ENCODE measurements around the gene LRP8.
A peak's percentile ranks its signal among the peaks of the same experiment; 100 is the strongest.

LRP8 gene

DNA sequence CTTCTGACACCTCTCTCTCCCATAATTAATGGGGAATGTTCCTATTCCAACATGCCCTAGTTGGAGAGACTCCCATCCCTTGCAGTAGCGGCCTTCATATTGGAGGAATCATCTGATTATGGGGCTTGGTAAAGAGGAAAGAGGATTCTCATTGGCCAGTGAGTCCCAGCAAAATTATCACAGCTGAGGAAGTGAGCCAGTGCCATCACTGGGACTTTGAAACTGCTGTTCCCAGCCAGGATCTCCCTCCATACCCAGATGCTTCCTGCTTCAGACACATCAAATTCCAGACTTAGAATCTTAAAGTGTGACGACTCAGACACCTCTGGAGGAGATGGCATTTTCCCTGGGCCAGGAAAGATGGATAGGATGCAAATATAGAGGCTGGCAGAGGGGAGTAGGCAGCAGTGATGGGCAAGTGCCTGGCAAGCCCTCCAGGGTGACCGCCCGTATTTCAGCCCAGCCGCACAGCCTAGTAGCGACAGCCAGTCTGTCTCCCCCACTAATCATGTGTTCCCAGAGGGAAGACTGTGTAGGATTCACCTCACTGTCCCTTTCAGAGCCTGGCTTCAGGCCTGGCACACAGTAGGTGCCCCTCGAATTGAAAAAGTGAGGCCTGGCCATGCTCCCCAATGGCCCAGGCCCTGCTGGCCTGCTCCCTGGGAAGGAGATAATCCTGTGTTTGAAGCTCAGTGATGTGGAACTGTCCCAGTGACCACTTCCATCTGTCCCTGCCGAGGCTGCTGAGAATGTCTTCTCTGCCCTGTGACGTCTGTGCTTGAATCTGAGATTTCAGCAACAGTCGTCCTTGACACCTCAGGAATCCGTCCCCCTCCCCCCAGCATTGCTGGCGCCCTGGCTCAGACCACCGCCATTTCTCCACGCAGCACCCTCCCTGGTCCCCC is 48.3 kb downstream of the LRP8 start:
- no peak for DNase-seq

DNA sequence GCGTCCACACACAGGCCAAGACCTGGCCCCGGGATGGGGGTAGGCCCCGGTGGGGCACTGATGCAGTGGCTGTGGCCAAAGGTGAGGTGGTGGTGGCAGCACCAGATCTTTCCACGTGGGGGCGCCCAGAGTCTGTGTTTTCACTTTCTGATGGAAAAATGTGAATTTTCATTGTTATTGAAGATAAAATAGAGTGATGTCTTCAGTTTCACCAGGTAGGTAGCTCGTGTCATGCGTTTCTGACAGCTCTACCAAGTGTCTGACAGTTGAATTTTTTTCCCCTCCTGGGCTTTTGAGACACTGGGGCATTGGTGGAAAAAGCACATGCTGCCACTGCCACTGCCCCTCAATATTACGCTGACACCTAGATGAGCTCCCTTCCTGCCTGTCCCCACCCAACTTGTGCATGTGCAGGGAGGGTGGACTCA is 49.6 kb downstream of the LRP8 start:
- no peak for DNase-seq

DNA sequence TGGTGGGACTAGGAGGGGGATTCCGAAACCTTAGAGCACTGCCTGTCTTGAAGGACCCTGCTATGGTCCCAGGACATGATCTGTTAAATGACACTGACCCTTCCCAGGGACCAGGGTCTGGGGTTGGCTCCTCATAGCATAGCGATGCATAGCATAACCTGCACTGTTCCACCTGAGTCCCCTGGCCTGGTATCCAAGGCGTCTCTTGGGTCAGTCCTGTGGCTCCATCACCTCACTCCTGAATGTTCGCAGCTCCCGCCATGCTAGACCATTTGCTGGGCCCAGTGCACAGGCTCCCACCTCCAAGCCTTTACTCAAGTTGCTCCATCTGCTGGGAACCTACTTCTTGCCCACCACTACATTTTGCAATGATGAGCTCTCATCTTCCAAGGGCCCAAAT is 50.5 kb downstream of the LRP8 start:
- DNase-seq, result no peak

DNA sequence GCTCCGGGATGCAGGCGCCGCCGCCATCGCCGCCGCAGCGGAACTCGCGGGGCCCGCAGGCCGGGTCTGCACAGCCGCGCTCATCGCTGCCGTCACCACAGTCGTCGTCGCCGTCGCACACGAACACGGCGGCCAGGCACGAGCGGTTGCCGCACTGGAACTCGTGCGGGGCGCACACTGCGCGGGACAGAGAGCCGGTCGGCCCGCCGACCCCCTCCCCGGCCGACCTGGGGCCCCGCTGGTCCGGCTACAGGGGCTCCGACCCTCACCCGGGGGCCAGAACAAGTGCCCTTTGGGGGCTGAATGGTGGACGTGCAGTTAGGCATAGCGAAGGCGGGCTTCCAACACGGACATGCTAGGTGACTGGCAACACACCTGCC is 51.0 kb downstream of the LRP8 start:
- DNase-seq, result no peak

DNA sequence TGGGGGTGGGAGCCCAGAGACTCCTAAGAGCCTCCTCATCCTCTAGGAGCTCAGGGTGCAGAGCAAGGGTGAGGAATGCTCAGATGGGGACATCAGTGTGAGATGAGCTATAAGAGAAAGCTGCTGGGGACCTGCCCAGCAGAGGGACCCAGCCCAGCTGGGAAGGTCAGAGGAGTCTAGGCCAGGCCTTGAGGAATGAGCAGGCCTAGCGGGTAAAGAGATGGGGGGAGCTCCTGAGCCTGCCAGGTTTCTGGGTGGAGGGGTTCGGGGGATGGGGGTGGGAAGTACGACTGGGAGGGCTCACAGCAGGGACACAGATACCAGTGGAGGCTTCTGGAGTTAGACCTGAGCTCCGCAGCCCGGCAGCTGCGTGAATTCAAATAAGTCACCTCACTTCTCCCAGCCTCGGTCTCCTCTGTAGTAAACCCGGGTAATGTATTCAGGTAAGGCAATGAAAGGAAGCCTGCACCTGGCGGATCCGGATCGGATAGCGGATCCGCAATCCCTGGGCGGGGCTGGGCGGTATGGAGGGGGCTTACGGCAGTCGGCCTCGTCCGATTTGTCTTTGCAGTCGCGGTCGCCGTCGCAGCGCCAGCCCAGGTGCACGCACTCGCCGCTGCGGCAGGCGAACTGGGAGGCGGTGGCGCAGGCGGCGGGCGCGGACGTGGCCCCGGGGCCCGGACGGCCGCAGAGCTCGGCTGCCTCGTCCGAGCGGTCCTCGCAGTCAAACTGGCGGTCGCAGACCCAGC is 51.5 kb downstream of the LRP8 start:
- DNase-seq, result no peak

DNA sequence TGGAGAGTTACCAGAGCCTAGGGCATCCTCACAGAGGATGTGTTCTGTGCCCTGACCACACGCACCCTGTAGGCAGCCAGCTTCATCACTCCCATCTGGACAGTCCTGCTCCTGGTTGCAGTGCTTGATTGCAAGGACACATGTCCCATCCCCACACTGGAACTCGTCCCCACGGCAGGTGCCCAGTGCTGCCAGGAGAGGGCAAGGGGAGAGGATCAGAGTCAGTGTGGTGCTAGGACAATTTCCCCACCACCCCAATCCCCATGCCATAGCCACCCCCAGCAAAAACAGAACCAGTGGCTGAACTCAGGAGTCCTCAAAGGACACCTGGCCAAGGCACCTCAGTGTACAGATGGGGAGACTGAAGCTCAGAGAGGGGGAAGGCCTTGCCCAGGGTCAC is 52.3 kb downstream of the LRP8 start:
- no peak for DNase-seq

DNA sequence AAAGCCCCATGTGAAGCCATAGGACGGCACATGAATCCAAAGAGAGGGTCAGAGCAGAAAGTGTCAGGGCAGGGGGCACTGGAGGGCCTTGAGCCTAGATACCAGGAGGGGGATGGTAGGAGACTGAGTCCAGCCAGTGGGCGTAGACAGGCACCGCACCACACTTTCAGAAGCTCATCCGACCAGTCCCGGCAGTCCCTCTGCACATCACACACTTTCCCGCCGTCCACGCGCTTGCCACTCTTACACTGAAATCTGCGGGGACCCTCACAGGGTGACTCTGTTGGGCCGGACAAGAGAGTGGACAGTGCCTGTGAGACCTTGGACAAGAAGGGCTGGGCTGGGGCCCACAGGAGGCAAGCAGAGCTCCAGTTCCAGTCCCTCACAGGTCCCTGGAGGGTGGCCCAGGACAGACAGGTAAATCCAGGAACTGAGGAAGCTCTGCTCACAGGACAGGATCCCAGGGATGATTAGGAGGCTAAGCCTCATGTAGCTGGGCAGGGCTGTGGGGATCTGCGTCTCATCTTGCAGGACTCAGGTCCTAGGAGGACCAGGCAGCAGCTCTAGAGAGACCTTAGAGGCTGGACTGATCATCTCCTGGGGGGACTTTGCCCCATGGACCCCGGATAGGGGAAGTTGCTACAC is 53.2 kb downstream of the LRP8 start:
- DNase-seq, result no peak

DNA sequence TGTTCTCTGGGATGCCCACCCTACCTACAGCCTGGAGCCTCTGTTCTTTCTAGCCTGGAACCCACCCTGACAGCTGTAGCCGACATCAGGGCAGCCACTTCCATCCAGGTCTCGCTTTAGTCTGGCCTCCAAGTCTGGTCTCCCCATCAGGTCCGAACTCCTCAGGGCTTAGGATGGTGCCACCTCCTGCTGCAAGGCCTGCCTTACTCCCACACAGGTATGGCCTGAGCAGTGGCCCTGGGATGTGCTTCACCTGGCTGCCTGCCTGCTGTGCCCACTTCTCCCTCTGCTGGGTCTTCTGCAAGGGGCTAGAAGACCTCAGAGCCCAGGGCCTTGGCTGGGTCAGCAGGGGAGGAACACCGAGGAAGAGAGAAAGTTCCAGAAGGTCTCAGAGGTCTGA is 53.8 kb downstream of the LRP8 start:
- DNase-seq, result no peak

DNA sequence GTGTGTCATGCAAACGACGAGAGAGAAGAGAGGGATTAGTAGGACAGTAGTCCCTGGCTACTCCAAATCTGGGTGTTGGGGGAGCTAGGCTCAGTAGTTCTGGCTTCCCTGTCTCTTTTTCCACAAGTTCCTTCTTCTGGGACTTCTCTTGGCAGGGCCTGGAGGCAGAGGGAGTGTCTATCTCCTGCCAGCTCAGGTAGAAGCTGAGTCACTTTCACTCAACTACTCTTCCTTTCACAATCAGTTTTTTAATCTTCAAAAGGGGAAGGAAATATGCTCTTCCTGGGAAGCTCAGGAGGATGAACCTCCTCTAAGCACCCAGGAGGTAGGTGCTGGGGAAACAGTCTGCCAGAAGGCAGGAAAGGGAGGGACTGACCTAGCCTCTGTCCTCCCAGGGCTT is 54.3 kb downstream of the LRP8 start:
- DNase-seq, result no peak

DNA sequence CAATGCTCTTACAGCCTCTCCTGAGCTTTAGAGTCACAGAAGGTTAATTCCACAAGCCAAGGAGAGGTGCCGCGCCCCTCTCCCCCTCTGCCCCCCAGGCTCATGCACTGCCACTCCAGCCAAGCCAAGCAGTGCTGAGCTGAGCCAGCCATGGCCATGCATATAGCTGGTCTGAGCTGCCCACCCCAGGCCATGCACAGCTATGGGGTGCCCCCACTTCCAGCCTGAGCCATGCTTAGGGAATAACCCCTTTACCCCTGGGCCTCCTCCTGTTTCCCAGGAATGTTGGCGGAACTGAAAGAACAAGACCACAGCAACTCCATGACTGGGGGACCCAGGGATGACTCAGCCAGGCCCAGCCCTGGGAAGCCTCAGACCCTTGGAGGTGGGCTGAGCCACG is 55.5 kb downstream of the LRP8 start:
- DNase-seq, result no peak

DNA sequence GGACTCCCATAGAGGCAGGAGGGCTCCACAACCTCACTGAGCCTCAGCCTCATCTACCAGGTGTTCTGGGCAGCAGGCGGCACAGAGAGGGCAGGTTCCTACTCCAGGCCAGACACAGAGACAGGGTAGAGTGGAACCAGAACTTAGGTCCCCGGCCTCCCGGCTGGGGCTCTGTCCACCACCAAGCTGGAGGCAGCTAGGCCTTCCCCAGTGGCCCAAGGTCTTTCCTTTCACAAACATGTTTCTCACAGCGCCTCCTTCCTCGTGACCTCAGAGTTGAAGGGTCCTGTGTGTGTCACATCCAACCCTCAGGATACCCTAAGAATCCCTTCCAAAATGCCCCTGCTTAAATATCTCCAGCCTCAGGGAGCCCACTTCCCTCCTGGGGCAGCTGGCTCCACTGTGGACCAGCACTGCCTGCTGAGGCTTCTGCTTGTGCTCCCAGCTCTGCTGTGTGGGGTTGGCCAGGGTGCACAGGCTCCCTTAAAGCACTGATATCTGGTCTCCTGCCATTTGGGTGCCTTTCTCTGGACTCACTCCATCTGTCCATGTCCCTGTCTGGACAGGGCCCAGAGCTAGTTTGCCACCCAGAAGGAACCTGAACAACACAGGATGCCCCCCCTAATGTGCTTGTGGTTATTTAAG is 56.3 kb downstream of the LRP8 start:
- DNase-seq, result no peak

DNA sequence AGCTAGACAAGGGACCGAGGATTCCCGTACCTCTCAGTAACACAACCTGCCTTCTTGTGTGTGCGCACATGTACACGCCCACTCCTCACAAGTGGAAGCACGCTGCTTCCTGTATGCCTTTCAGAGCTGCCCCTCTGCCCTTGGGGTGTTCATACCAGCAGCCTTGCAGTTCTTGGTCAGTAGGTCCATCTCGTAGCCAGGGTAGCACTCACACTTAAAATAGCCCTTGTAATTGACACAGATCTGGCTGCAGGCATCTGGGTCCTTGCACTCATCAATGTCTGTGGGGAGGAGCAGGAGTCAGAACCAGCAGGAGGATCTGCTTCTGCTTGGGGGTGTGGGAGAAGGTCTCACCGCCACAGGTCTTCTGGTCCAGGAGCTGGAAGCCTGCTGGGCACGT is 57.0 kb downstream of the LRP8 start:
- no peak for DNase-seq

DNA sequence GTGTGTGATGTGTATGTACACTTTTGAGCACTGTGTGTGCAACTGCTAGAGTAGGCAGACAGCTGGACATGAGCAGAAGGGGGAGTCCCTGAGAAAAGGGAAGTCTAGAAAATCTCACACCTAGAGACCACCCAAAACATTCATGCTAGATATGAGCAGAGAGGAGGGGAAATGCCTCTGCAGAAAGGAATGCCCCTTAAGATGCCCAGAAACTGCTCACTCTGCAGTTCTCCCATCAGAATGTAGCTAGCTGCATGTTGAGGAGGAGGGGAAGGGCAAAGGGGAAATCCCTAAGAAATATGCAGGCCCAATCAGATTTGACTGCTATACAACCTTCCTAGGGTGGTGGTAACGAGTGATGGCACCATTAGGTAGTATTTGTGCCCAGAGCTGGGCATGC is 57.8 kb downstream of the LRP8 start:
- DNase-seq, result no peak

DNA sequence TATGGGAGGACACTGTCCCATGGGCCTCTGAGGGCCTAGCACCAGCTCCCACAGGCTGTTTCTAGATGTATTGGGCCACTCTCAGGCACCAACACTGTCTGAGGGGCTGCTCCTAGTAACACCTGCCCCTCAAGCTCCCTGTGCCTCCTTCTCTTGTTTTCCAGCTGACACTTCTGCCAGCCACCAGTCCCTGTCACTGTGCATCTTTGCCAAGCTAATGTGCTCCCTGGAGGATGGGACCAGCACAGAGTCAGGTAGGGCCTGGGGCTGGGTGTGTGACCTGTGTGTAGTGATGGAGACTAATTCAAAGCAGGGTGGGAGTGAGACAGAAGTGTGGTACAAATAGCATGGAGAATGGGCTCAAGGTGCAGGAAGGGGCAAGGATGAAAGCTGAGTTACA is 60.1 kb downstream of the LRP8 start:
- no peak for DNase-seq

DNA sequence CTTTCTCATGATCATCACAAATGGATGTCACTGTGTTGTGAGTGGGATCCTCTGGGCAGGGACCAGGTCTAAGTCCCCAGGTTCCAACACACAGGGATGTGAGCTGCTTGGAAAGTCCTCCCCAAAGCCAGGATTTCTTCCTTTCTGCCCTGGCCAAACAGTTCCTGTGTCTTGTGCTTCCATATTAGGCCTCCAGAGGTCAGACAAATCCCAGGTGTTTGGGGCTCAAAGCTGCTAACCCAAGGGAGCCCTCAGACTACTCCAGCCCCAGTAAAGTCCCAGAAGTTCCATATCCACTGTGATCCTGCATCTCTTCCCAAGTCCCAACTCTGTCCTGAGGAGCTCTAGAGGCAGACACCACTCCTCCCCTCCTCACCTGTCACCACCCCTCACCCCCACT is 61.8 kb downstream of the LRP8 start:
- peak; percentile 8 for DNase-seq

DNA sequence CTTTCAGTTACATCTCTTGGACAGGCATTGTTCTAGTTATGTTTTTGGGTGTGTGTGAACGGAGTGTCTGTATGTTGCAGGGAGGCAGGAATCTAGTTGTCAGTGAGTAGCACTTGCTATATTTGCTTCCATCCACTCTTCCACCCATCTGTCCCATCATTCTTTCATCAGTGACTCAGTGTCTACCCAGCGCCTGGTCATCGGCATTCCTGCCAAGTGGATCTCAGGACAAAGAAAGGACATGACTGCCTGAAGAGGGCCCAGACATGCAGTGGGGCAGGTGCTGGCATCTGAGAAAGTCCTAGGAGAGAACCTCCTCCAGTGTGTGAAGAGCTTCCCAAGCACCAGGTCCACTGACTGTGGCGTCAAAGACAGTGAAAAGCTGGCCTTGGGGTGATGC is 62.3 kb downstream of the LRP8 start:
- no peak for DNase-seq

DNA sequence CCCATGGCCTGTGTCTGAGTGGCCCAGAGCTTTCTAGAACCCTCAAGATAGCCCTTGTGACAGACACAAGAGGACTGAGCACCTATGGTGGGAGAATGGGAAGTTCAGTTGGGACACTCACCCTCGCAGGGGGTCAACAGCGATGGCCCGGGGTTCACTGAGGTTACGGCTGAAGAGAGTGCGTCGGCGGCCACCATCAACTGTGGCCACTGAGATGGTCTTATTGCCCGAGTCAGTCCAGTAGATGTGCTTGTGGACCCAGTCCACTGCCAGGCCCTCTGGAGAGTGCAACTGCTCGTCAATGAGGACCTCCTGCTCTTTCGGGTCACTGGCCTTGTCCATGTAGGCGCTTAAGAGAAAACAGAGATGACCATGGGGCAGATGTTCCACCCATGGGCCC is 63.8 kb downstream of the LRP8 start:
- DNase-seq, result no peak

DNA sequence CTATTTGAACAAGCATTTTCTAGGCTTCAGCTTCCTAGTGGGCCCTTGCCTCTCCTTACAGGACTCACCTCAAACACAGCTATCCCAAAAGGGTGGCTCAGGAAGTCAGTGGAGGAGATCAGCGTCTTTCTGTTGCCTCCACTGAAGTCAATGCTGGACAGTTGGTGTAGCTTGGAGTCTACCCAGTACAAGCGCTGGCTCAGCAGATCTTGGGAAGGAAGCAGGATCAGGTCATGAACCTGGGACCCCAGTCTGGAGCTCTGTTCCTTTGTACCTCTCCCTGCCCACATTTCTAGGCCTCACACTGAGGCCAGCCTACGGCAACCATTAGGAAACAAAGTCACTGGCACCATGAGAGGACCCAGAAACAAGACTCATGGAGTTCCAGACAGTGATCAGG is 65.9 kb downstream of the LRP8 start:
- DNase-seq, result no peak

DNA sequence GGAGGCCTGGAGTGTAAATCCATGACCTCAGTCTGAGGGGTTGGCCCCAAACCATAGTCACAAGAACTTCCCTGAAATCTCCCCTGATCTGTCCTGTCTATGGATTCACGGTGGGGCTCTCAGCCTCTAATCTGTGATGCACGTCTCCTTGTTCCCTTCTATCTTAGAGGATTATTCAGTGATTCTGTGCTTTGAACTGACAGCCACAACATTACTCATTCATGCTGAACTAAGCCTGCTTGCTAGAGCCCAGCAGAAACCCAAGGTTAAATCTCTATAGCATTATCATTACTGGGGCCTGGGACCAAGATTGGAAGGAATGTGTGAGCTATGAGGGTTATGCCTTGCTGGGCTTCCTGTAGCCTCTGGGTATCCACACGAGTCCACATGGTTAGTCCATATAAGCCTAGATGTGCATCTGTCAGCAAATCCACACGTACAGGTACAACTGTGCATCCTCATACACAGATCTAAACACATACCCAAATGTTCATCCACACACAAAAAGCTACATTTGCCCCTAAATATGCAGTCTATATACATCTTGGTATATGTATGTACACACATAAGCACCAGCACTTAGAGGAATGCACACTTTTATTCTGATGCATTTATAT is 67.1 kb downstream of the LRP8 start:
- no peak for DNase-seq

DNA sequence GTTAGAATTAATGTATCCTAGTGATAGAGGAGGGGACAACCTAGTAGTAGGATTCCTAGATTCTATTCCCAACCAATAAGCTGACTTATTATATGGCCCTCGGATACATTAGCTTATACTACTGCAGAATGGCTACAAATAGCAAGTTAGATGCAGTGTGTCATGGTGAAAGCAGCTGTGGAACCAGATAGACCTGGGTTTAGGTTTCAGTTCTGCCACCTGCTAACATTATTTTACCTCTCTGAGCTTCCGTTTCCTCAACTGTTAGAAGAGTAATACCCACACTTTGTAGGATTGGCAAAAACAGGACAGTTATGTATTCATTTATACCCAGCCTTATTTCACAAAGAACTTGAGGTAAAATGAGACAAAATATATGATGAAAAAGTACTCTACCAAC is 67.9 kb downstream of the LRP8 start:
- DNase-seq, result no peak

DNA sequence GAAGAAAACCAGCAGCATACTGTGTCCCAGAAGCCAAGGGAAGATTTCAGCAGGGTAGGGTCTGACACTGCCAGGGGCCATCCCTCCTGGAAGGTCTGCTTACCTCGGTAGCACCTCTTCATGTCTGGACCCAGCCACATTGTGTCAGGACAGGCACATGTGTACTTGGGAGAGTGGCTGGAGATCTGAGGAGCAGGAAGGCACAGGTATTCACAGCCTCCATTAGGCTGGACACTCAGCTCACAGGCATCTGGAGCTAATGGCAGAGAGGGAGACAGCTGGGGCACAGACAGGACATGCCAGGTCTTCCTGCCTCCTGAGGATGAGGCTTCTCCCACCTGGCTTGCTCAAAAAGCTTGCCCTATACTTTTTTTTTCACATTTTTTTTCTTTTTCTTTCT is 69.7 kb downstream of the LRP8 start:
- DNase-seq, result no peak

DNA sequence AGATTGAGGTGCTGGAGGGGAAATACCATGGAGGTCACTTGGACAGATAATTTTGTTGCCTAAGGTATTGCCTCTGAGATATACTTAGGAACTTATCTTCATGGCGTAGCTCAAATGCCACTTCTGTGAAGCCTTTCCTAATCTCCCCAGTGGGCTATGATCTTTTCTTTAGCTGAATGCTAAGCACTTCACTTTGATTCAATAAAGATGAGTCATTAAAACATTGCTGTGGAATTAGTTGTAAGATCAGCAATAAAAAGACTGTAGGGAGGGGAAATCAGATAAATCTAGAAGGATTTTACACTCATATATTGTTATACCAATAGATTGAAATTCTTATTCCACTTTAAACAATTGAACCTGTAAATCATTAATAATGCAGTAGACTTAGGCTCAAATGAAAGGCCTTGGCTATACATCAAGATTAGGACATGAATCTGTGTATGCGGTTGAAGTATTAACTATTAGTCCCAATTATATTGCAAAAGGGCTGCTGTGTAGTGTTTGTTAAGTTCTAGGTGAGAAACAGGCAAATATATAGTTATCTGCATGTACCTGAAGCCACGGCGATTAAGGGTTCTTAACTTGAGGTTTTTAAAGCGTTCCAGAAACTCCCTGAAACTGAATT is 70.3 kb downstream of the LRP8 start:
- DNase-seq, result no peak

Measured in COR-L47 (cell line).